KMS-11 (cell line): ENCODE measurements around the gene ALS2CL.

ENCODE experiments used
- H2AFZ ChIP-seq: fragments of 200-600 bp; sonication (generic); 2 replicates; pipeline ENCODE4 v1.6.1; 2016; ENCODE audit warnings: antibody characterized with exemption, mixed run types, low read depth
- H3K27ac ChIP-seq: fragments of 200-600 bp; sonication (generic); 2 replicates; pipeline ENCODE4 v1.6.1; 2016; ENCODE audit warnings: mild to moderate bottlenecking, mixed run types
- H3K27me3 ChIP-seq: fragments of 200-600 bp; sonication (generic); 2 replicates; pipeline ENCODE4 v1.6.1; 2017; ENCODE audit warnings: mild to moderate bottlenecking, low read depth, mixed run types, moderate library complexity; ENCODE audit not compliant: insufficient read depth
- H3K36me3 ChIP-seq: fragments of 200-600 bp; sonication (generic); 2 replicates; pipeline ENCODE4 v1.6.1; 2017; ENCODE audit warnings: mild to moderate bottlenecking, mixed run types; ENCODE audit not compliant: insufficient read depth
- H3K4me1 ChIP-seq: fragments of 200-600 bp; sonication (generic); 2 replicates; pipeline ENCODE4 v1.6.1; 2016; ENCODE audit warnings: mild to moderate bottlenecking, low read depth, mixed run types; ENCODE audit not compliant: poor library complexity, severe bottlenecking
- H3K4me2 ChIP-seq: fragments of 200-600 bp; sonication (generic); 2 replicates; pipeline ENCODE4 v1.7.0; 2016; ENCODE audit warnings: mild to moderate bottlenecking, mixed run types
- H3K4me3 ChIP-seq: fragments of 200-600 bp; sonication (generic); IDR thresholded peaks from 2 replicates; pipeline ENCODE4 v1.6.1; 2017; ENCODE audit warnings: low read depth, low read length, mixed read lengths; ENCODE audit not compliant: insufficient read depth
- H3K79me2 ChIP-seq: fragments of 200-600 bp; sonication (generic); 2 replicates; pipeline ENCODE4 v1.6.1; 2016; ENCODE audit warnings: low read depth, mixed run types; ENCODE audit not compliant: insufficient read depth
- H3K9ac ChIP-seq: fragments of 200-600 bp; sonication (generic); 2 replicates; pipeline ENCODE4 v1.6.1; 2016; ENCODE audit warnings: mild to moderate bottlenecking, mixed run types
- H4K20me1 ChIP-seq: fragments of 200-600 bp; sonication (generic); 2 replicates; pipeline ENCODE4 v1.6.1; 2016; ENCODE audit warnings: mild to moderate bottlenecking, mixed run types; ENCODE audit not compliant: insufficient read depth
- TF ChIP-seq, protein P1 (sequence below): fragments of 200-600 bp; sonication (generic); conservative IDR thresholded peaks from 2 replicates; pipeline ENCODE4 v1.6.1; 2017; ENCODE audit warnings: low read depth, mild to moderate bottlenecking, antibody characterized with exemption, low read length, moderate library complexity, mixed read lengths

Gene ALS2CL

DNA sequence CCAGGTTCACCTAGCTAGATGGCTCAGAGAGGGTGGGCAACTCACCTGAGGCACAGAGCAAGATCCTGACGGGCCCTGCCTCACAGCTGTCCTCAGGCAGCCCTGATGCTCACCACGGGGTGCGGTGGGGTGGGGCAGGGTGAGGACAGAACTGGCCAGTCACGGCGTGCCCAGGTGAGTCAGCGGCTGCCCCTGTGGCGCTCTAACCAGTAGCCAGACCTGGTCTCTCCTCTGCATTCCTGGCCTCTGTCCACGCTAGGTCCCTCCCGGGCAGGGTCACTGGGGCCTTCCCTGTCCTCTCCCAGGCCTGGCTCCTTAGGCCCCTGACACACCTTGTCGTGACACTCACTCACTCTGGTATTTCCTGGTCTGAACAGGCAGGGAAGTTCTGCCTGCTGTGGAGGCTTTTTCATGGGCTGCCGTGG lies 901 bp downstream of the ALS2CL start:
- Histone ChIP-seq H3K79me2 (no peaks in the 10 kb centered on the region), H3K9ac (no peak overlapping the region), H3K27me3 (no peaks in the 10 kb centered on the region; the same call in 1 of the 2 replicates), H3K4me1 (no peaks in the 10 kb centered on the region), H4K20me1 (no peaks in the 10 kb centered on the region), H3K4me2 (peak overlapping the region; percentile 63; the same call in 1 of the 2 replicates), H2AFZ (no peak overlapping the region), H3K36me3 (no peaks in the 10 kb centered on the region), H3K27ac (no peak overlapping the region), H3K4me3 (no peak overlapping the region)
- TF ChIP-seq, protein P1, sequence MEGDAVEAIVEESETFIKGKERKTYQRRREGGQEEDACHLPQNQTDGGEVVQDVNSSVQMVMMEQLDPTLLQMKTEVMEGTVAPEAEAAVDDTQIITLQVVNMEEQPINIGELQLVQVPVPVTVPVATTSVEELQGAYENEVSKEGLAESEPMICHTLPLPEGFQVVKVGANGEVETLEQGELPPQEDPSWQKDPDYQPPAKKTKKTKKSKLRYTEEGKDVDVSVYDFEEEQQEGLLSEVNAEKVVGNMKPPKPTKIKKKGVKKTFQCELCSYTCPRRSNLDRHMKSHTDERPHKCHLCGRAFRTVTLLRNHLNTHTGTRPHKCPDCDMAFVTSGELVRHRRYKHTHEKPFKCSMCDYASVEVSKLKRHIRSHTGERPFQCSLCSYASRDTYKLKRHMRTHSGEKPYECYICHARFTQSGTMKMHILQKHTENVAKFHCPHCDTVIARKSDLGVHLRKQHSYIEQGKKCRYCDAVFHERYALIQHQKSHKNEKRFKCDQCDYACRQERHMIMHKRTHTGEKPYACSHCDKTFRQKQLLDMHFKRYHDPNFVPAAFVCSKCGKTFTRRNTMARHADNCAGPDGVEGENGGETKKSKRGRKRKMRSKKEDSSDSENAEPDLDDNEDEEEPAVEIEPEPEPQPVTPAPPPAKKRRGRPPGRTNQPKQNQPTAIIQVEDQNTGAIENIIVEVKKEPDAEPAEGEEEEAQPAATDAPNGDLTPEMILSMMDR, result no peak

DNA sequence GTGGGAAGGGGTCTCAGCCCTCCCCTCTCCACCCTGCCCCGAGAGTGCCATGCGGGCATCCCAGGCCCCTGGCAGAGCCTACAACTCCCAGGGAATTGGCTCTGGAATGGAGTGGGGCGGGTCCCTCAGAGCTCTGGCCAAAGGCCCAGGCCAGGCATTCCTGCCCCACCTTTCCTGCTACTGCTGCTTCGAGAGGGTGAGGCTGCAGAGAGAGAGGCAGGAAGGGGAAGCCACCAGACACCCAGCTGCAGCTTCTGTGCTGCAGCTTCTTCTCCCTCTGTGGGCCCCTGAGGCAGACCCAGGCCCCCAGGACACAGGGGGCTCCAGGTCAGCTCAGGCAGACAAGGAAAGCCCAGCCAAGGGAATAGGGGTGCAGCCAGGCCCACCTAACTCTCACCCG lies 2.7 kb downstream of the ALS2CL start:
- H3K4me2 ChIP-seq, result no peak overlapping the region

DNA sequence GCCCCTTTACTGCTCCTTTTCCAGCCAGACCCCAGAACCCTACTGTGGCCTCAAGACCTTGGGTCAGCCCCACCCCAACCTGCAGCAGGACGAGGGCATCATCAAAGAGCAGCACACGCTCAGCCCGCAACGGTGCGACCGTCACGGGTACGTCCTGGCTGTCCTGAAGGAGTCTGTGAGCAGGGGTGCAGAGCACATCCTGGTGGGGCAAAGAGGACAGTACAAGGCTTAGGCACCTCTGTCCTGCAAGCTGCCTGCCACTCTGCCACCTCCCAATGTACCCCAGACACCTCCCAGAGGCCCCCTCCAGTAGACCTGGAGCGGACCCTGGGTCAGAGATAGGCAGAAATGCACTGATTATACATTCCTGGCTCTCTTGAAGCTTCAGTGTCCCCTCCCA lies 8.0 kb downstream of the ALS2CL start:
- H3K79me2 ChIP-seq, result no peaks in the 10 kb centered on the region
- no peaks in the 10 kb centered on the region for H3K36me3 ChIP-seq
- H3K27me3 ChIP-seq, result no peaks in the 10 kb centered on the region
- H3K4me3 ChIP-seq, result no peak overlapping the region
- TF ChIP-seq, protein P1, result no peak
- H3K4me1 ChIP-seq, result no peaks in the 10 kb centered on the region
- H3K9ac ChIP-seq, result no peak overlapping the region
- H4K20me1 ChIP-seq, result no peaks in the 10 kb centered on the region
- H2AFZ ChIP-seq, result no peak overlapping the region
- H3K27ac ChIP-seq, result no peak overlapping the region
- no peak overlapping the region for H3K4me2 ChIP-seq

More for the DNA sequence above, 2.7 kb downstream of the ALS2CL start:
- Histone ChIP-seq H3K79me2 (no peaks in the 10 kb centered on the region), H3K4me1 (no peaks in the 10 kb centered on the region), H2AFZ (no peak overlapping the region), H4K20me1 (no peaks in the 10 kb centered on the region), H3K4me3 (no peak overlapping the region), H3K27me3 (no peaks in the 10 kb centered on the region; the same call in 1 of the 2 replicates), H3K36me3 (no peaks in the 10 kb centered on the region), H3K9ac (no peak overlapping the region), H3K27ac (no peak overlapping the region)
- TF ChIP-seq, protein P1, result no peak

DNA sequence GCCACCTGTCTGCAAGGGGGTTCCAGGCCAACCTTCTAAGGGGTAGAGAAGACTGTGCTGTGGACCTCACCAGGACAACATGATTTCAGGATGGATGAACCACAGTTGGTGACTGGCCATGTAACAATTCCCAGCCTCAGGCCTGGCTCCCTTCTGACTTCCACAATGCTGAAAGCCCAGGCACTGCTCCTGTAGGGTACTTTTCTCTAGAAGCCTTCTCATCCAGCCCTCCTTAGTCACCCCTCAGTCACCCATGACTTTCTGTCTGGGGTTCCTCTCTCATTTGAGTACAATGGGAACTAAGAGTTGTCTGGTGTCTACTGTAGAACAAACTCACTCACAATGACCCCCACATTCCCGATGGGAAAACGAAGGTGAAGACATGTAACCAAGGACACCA lies 8.6 kb downstream of the ALS2CL start:
- Histone ChIP-seq H3K36me3 (no peaks in the 10 kb centered on the region), H4K20me1 (no peaks in the 10 kb centered on the region)

More for the DNA sequence above, 8.6 kb downstream of the ALS2CL start:
- TF ChIP-seq, protein P1, result no peak
- no peak overlapping the region for H2AFZ ChIP-seq
- H3K79me2 ChIP-seq, result no peaks in the 10 kb centered on the region
- H3K4me2 ChIP-seq, result no peak overlapping the region
- no peaks in the 10 kb centered on the region for H3K27me3 ChIP-seq
- no peak overlapping the region for H3K27ac ChIP-seq
- H3K9ac ChIP-seq, result no peak overlapping the region
- H3K4me1 ChIP-seq, result no peaks in the 10 kb centered on the region
- H3K4me3 ChIP-seq, result no peak overlapping the region
